K562 (cell line): ENCODE data around the gene NDUFV3. TPM values are rescaled to one million over a fixed set of nuclear protein-coding genes. Genes with fewer than 3 reads are reported as not detected.

Source experiments
- CCAR2 ChIP-seq: fragments of 200-400 bp; formaldehyde crosslinking; IDR thresholded peaks from 2 replicates; pipeline ENCODE4 v1.6.1; 2017; ENCODE audit warnings: mild to moderate bottlenecking, low read depth, low read length
- CLOCK ChIP-seq: fragments of 250-450 bp; sonication (Bioruptor Pico); IDR thresholded peaks from 2 replicates; pipeline ENCODE4 v1.4.0; 2020; ENCODE audit warnings: mild to moderate bottlenecking, moderate library complexity, borderline replicate concordance
- DMBX1 ChIP-seq: fragments of 250-450 bp; sonication (Bioruptor Pico); IDR thresholded peaks from 2 replicates; pipeline ENCODE4 v1.8.0; 2022; ENCODE audit warnings: inconsistent platforms, mild to moderate bottlenecking, moderate library complexity, borderline replicate concordance
- E2F5 ChIP-seq: sonication (generic); formaldehyde crosslinking; IDR thresholded peaks from 2 replicates; pipeline ENCODE4 v1.8.0; 2022; ENCODE audit warnings: mild to moderate bottlenecking, missing genetic modification reagents
- ESRRA ChIP-seq: fragments of 450-650 bp; IDR thresholded peaks from 2 replicates; pipeline ENCODE4 v1.6.1; 2014; ENCODE audit warnings: low read depth, mild to moderate bottlenecking, moderate library complexity, borderline replicate concordance
- HNRNPUL1 ChIP-seq: fragments of 200-400 bp; formaldehyde crosslinking; IDR thresholded peaks from 2 replicates; pipeline ENCODE4 v1.6.1; 2017; ENCODE audit warnings: low read length
- KDM2B ChIP-seq: fragments of 250-450 bp; sonication (Bioruptor Pico); IDR thresholded peaks from 2 replicates; pipeline ENCODE4 v1.8.0; 2021; ENCODE audit warnings: mild to moderate bottlenecking, moderate library complexity
- KLF6 ChIP-seq: fragments of 250-450 bp; sonication (Bioruptor Pico); IDR thresholded peaks from 2 replicates; pipeline ENCODE4 v1.4.0; 2020; ENCODE audit warnings: mild to moderate bottlenecking, moderate library complexity, borderline replicate concordance
- MBD2 ChIP-seq: sonication (generic); IDR thresholded peaks from 2 replicates; pipeline ENCODE4 v1.6.1; 2016; ENCODE audit warnings: low read depth, borderline replicate concordance
- NR4A1 ChIP-seq, 2 experiments: fragments of 250-450 bp in 1 of 2; fragments of 450-650 bp in 1 of 2; sonication (Bioruptor Pico) in 1 of 2; IDR thresholded peaks; 2 replicates each; pipeline versions ENCODE4 v1.4.0 to v1.6.1; 2016 to 2020; ENCODE audit warnings: mild to moderate bottlenecking in 2 of 2, missing compliant biosample characterization in 1 of 2, missing genetic modification characterization in 1 of 2, moderate library complexity in 1 of 2
- NRF1 ChIP-seq, 2 experiments: fragments of 450-650 bp; IDR thresholded peaks in 1 of 2; conservative IDR thresholded peaks in 1 of 2; 2 replicates each; pipeline ENCODE4 v1.6.1; 2014; ENCODE audit warnings: mild to moderate bottlenecking in 2 of 2
- PHF21A ChIP-seq: fragments of 450-650 bp; IDR thresholded peaks from 2 replicates; pipeline ENCODE4 v1.6.1; 2017; ENCODE audit warnings: low read depth, borderline replicate concordance
- SLC30A9 ChIP-seq: fragments of 250-450 bp; sonication (Bioruptor Pico); IDR thresholded peaks from 2 replicates; pipeline ENCODE4 v1.8.0; 2022; ENCODE audit warnings: mild to moderate bottlenecking, moderate library complexity
- YBX1 ChIP-seq: fragments of 450-650 bp; IDR thresholded peaks from 2 replicates; pipeline ENCODE4 v1.7.1; 2016; ENCODE audit warnings: mild to moderate bottlenecking
- ZBTB12 ChIP-seq: fragments of 250-450 bp; sonication (Bioruptor Pico); IDR thresholded peaks from 2 replicates; pipeline ENCODE4 v1.4.0; 2020
- ZHX1 ChIP-seq: fragments of 150-350 bp; conservative IDR thresholded peaks from 2 replicates; pipeline ENCODE4 v1.6.1; 2014; ENCODE audit warnings: low read length
- ZNF280B ChIP-seq: fragments of 250-450 bp; sonication (Bioruptor Pico); IDR thresholded peaks from 2 replicates; pipeline ENCODE4 v1.5.1; 2021; ENCODE audit warnings: mild to moderate bottlenecking
- polyA plus RNA-seq, 8 experiments: library from polyadenylated mRNA; depleted of rRNA in 4 of 8; stranded (reverse) in 5 of 8; unstranded in 3 of 8; fragments of >200 nt; fragmentation: Nextera tagmentation in 2 of 8; fragmentation: Illumina TruSeq in 1 of 8; extraction: Ambion mirVana in 2 of 8; extraction: Trizol in 1 of 8; gene quantifications; 2 replicates each; pipeline versions ENCODE4 v1.2.1 to v1.2.3, GENCODE V29; 2011 to 2014; ENCODE audit warnings: inconsistent platforms in 1 of 8, missing spikeins in 1 of 8
- total RNA-seq, 7 experiments: library from RNA; depleted of rRNA in 6 of 7; stranded (reverse); fragments of >200 nt in 6 of 7; fragmentation: Illumina TruSeq in 2 of 7; extraction: Trizol in 2 of 7; gene quantifications; 2 replicates each; pipeline versions ENCODE4 v1.2.1 to v1.2.3, GENCODE V29; 2011 to 2021; ENCODE audit warnings: low replicate concordance in 1 of 7
- TF ChIP-seq, protein P1 (sequence below): conservative IDR thresholded peaks from 2 replicates; pipeline ENCODE4 v1.6.1; 2011; ENCODE audit warnings: low read depth, mild to moderate bottlenecking, low read length; ENCODE audit not compliant: control insufficient read depth

NDUFV3 gene
- total and polyA plus RNA-seq, 9 of the 15 experiments (the other 6 are each of a cell fraction or from before 2014, with no cell fraction given), result 19.1 to 87.8 (median 74.3) TPM

DNA sequence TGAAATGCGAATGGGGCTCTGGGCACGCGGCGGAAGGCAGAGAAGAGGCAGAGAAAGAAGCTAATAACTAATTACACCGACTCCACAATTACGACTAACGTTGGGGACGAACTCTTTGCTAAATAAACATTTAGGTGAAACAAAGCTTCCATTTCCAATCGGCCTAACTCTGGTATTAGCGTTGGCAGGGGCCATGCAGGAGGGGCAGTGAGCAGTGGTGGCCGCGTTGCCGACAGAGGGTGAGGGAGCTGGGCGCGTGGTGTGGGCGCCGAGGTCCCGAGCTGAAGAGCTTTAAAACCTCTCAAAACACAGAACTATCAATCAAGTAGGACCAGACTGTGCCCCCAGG lies 553 bp upstream of the NDUFV3 start (continued):
- TF ChIP-seq ESRRA (no peak), KDM2B (no peak), CCAR2 (no peak), ZHX1 (no peak), ZBTB12 (CRISPR knock-in tag) (no peak), DMBX1 (CRISPR knock-in tag) (0 out of 2 replicates have a peak, but pooled peaks have one; percentile 37), E2F5 (no peak), PHF21A (no peak), CLOCK (CRISPR knock-in tag) (no peak), YBX1 (no peak), HNRNPUL1 (no peak), KLF6 (CRISPR knock-in tag) (0 out of 2 replicates have a peak, but pooled peaks have one; percentile 42), MBD2 (no peak), NR4A1 (CRISPR knock-in tag; IDR thresholded peaks at IDR 0.05) (no peak), NR4A1 (tag; IDR thresholded peaks at IDR 0.05) (peak; percentile 37; the same call in 1 of the 2 replicates), NRF1 (conservative IDR thresholded peaks at IDR 0.05 in 1 of 2, IDR thresholded peaks at IDR 0.05 in 1 of 2) (no peak), SLC30A9 (CRISPR knock-in tag) (no peak), ZNF280B (CRISPR knock-in tag) (no peak)
- TF ChIP-seq, protein P1, sequence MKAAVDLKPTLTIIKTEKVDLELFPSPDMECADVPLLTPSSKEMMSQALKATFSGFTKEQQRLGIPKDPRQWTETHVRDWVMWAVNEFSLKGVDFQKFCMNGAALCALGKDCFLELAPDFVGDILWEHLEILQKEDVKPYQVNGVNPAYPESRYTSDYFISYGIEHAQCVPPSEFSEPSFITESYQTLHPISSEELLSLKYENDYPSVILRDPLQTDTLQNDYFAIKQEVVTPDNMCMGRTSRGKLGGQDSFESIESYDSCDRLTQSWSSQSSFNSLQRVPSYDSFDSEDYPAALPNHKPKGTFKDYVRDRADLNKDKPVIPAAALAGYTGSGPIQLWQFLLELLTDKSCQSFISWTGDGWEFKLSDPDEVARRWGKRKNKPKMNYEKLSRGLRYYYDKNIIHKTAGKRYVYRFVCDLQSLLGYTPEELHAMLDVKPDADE, result no peak
